Midbrain (tissue), 1 donor: Measurements from ENCODE around the gene HAGHL.
"Not testable (repeated sequence)": the region's sequence is repeated elsewhere in the genome, so short reads cannot be mapped to it uniquely, and the experiment has no call there.

Source experiments
- DNase-seq: peaks from one replicate; lab custom pipeline; 2025; lab: John Stamatoyannopoulos, UW

HAGHL gene

GRCh38 chr16:774086-775001 is 47.4 kb downstream of the HAGHL start:
- no peak for DNase-seq

- DNase-seq: no peak
These were observed 48.4 kb downstream of the HAGHL start for GRCh38 chr16:775236-775796.

- not testable (repeated sequence) for DNase-seq
These were observed 49.4 kb downstream of the HAGHL start for GRCh38 chr16:776298-776697.

- DNase-seq: no peak
These were observed 49.9 kb downstream of the HAGHL start for GRCh38 chr16:776824-777223.

GRCh38 chr16:777826-778225 is 50.9 kb downstream of the HAGHL start:
- no peak for DNase-seq

GRCh38 chr16:778447-778846 is 51.5 kb downstream of the HAGHL start:
- DNase-seq: no peak

GRCh38 chr16:778909-779527 is 52.1 kb downstream of the HAGHL start:
- no peak for DNase-seq
